Measurements from ENCODE around the gene PHACTR1. TPM values are rescaled to one million over a fixed set of nuclear protein-coding genes. Genes with fewer than 3 reads are reported as not detected.

Gene PHACTR1
- total RNA-seq, 2 donors from 2014 or later = 2.8 to 6.3 TPM

DNA sequence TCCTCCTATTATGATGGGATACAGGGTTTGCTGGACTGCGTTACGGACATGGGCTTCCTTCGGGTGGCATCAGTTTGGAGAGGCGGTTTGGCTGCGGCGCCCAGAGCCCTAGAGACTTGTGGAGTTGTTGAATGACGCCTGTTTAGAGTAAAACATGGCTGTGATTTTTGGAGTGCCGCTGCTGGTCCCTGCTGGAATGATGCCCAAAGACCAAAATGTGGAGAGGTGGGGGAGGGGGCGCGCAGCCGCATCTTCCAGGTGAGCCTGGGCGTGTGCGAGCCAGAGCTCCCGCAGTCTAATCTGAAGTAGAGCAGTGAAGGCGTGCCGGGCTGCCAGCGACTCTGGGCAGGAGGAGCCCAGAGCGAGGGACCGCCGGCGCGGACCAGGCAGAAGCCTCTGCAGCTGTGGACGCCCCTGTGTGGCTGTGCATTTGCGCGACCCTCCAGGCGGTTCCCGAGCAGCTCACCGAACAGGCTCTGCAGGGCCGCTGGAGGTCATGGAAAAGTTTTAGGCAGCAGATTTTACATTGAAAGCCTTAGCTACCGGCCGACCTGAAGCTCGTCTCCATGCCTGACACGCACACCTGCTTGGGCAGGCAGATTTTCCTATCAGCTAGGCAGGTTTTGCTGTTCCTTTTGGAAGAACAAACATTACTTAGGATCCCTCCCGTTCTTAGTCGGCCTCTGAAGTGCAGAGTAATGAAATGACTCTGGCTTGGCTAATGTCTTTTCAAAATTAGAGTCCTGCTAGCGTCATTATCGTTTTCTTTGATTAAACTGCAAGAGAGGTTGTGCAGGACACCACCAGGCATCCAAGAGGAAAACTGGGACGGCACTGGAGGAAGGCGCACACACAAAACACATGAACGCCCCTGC, 298.2 kb downstream of the PHACTR1 start:
- peak; percentile 88 for DNase-seq
- Histone ChIP-seq H3K4me3 (ENCODE audit: low read length) (peak overlapping the region; percentile 91), H3K9me3 (ENCODE audit: control insufficient read depth, low read length) (no peaks in the 10 kb centered on the region), H3K27ac (ENCODE audit: low read depth, low read length) (no peak overlapping the region), H3K9ac (ENCODE audit: extremely low read depth, low read length, poor library complexity, severe bottlenecking) (peak overlapping the region; percentile 24), H3K36me3 (ENCODE audit: control insufficient read depth, insufficient read depth, low read length) (peaks cover 15% of the 10 kb centered on the region), H3K4me1 (ENCODE audit: control insufficient read depth, insufficient read depth, low read length) (peaks cover 13% of the 10 kb centered on the region), H3K27me3 (ENCODE audit: control insufficient read depth, insufficient read depth, low read length, poor library complexity, severe bottlenecking) (peaks cover 23% of the 10 kb centered on the region)
- peaks cover 66% of the 10 kb centered on the region for H3K27me3 Mint-ChIP-seq (ENCODE audit: insufficient read depth)
- no peaks in the 10 kb centered on the region for H3K36me3 Mint-ChIP-seq (ENCODE audit: low read depth)
- no peak for TF ChIP-seq CTCF (conservative IDR thresholded peaks at IDR 0.05)
- WGBS, 2 experiments (ENCODE audit: insufficient coverage in 1 of 2, insufficient read length in 1 of 2) = 13 to 20% methylated on average over 23 to 40 of the region's 40 CpGs
- peaks cover 40% of the 10 kb centered on the region for H3K4me1 Mint-ChIP-seq
- H3K4me3 Mint-ChIP-seq = peak overlapping the region; percentile 68
- H3K9me3 Mint-ChIP-seq = no peaks in the 10 kb centered on the region
- peak overlapping the region; percentile 22 for H3K27ac Mint-ChIP-seq

- H3K4me3 Mint-ChIP-seq = peak overlapping the region; percentile 68
- no peak for DNase-seq
- no peaks in the 10 kb centered on the region for H3K9me3 ChIP-seq (ENCODE audit: control insufficient read depth, low read length)
- H3K27ac Mint-ChIP-seq = no peak overlapping the region
- peak overlapping the region; percentile 91 for H3K4me3 ChIP-seq (ENCODE audit: low read length)
- no peak for TF ChIP-seq CTCF (conservative IDR thresholded peaks at IDR 0.05)
- H3K36me3 Mint-ChIP-seq (ENCODE audit: low read depth) = no peaks in the 10 kb centered on the region
- H3K4me1 Mint-ChIP-seq = peaks cover 38% of the 10 kb centered on the region
- H3K36me3 ChIP-seq (ENCODE audit: control insufficient read depth, insufficient read depth, low read length) = peaks cover 21% of the 10 kb centered on the region
- H3K27me3 Mint-ChIP-seq (ENCODE audit: insufficient read depth) = peaks cover 61% of the 10 kb centered on the region
- no peak overlapping the region for H3K9ac ChIP-seq (ENCODE audit: extremely low read depth, low read length, poor library complexity, severe bottlenecking)
- H3K27me3 ChIP-seq (ENCODE audit: control insufficient read depth, insufficient read depth, low read length, poor library complexity, severe bottlenecking) = peaks cover 23% of the 10 kb centered on the region
- H3K9me3 Mint-ChIP-seq = no peaks in the 10 kb centered on the region
- no peak overlapping the region for H3K27ac ChIP-seq (ENCODE audit: low read depth, low read length)
- H3K4me1 ChIP-seq (ENCODE audit: control insufficient read depth, insufficient read depth, low read length) = peaks cover 12% of the 10 kb centered on the region
- 85 to 95% methylated on average over 2 to 3 of the region's 3 CpGs for WGBS, 2 experiments (ENCODE audit: insufficient coverage in 1 of 2, insufficient read length in 1 of 2)
These were observed 298.8 kb downstream of the PHACTR1 start for GRCh38 chr6:13015379-13015681.

GRCh38 chr6:13024616-13025015, 308.0 kb downstream of the PHACTR1 start:
- Mint-ChIP-seq H3K27ac (no peak overlapping the region), H3K36me3 (ENCODE audit: low read depth) (no peaks in the 10 kb centered on the region), H3K9me3 (no peaks in the 10 kb centered on the region), H3K27me3 (ENCODE audit: insufficient read depth) (peaks cover 10% of the 10 kb centered on the region), H3K4me3 (no peak overlapping the region), H3K4me1 (peaks cover 5% of the 10 kb centered on the region)
- Histone ChIP-seq H3K27ac (ENCODE audit: low read depth, low read length) (no peak overlapping the region), H3K9me3 (ENCODE audit: control insufficient read depth, low read length) (no peaks in the 10 kb centered on the region), H3K27me3 (ENCODE audit: control insufficient read depth, insufficient read depth, low read length, poor library complexity, severe bottlenecking) (no peaks in the 10 kb centered on the region), H3K4me3 (ENCODE audit: low read length) (no peak overlapping the region), H3K9ac (ENCODE audit: extremely low read depth, low read length, poor library complexity, severe bottlenecking) (no peak overlapping the region), H3K36me3 (ENCODE audit: control insufficient read depth, insufficient read depth, low read length) (peaks cover 10% of the 10 kb centered on the region), H3K4me1 (ENCODE audit: control insufficient read depth, insufficient read depth, low read length) (no peaks in the 10 kb centered on the region)
- DNase-seq = no peak
- WGBS, 2 experiments (ENCODE audit: insufficient coverage in 1 of 2, insufficient read length in 1 of 2) = 93 to 100% methylated on average over 1 to 2 of the region's 2 CpGs
- no peak for TF ChIP-seq CTCF (conservative IDR thresholded peaks at IDR 0.05)
